Activated CD4-positive, alpha-beta T cell treated with anti-CD3 and anti-CD28 coated beads for 1 hour (primary cell): ENCODE results near the gene DQX1.

ENCODE experiments used
- DNase-seq: peaks from one replicate; pipeline ENCODE4 v3.0.0-alpha.2; 2020

Gene DQX1

DNA sequence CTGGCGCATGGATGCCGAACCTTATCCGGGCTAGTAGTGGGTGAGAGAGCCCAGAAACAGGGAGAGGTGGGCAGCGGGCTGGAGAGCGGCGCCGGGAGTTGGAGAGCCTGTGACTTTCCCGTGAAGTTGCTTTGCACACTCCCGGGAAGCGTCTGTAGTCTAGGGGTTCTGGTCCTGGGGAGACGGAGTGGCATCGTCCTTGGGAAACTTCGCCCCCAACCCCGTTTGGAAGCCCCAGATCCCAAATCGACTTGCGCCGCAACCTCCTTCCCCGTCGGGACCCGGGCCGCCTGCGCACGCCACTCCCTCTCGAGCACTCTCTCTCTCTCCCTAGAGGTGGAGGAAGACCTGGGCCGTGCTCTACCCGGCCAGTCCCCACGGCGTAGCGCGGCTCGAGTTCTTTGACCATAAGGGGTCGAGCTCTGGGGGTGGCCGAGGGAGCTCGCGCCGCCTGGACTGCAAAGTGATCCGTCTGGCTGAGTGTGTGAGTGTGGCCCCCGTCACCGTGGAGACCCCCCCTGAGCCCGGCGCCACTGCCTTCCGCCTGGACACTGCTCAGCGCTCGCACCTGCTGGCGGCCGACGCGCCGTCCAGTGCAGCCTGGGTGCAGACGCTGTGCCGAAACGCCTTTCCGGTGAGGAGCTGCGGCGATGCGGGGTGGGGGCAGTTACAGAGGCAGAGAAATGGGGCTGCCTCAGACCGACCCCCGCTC is 28.9 kb upstream of the DQX1 start:
- peak; percentile 22 for DNase-seq

DNA sequence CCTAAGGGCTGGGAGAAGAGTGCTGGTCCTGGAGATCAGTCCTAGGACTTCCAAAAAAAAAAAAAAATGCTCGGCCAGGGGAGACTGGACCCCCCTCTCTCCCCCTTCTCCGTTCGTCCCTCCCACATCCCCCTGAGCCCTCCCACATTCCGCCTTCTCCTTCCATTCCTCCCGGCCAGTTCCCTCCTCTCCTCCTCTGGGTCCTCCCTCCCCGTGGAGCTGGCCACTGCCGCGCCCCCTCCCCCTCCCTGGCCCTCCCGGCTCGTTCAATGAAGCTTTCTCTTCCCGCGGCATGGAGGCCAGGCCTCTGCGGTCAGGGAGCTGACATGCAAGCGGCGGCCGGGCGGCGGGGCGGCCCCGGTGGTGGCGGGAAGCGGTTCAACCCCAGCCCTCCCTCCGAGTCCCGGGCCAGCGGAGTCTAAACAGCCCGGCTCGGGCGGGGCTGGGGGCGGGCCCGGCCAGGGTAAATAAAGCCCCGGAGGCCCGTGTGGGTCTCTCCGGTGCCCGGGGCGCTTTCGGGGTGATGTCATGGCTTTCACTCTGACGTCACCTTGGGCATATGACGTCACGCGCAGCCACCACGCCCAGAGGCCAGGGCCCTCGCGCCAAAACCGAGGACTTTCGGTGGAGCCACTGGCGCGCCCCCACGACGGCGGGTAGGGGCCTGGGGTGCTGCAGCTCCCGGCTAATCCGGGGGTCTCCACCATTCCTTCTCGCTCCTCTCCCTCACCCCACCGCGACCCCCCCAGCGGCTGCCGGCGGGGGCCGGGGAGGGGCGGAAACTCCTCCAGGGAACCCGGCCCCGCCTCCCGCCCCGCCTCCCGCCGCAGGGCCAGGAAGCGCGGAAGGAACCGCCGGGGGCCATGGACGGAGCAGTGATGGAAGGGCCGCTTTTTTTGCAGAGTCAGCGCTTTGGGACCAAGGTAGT is 28.1 kb upstream of the DQX1 start, which contains the start of the genes DOK1 and LOXL3:
TSS of gene DOK1 (plus strand) at position 829 of the 928 bp plus-strand sequence. CDS start at position 864, 35 bp downstream.
TSS of gene LOXL3 (minus strand) at position 51 of the 928 bp plus-strand sequence. CDS start 1,308 bp downstream, outside the sequence.
- DNase-seq: peak; percentile 67

DNA sequence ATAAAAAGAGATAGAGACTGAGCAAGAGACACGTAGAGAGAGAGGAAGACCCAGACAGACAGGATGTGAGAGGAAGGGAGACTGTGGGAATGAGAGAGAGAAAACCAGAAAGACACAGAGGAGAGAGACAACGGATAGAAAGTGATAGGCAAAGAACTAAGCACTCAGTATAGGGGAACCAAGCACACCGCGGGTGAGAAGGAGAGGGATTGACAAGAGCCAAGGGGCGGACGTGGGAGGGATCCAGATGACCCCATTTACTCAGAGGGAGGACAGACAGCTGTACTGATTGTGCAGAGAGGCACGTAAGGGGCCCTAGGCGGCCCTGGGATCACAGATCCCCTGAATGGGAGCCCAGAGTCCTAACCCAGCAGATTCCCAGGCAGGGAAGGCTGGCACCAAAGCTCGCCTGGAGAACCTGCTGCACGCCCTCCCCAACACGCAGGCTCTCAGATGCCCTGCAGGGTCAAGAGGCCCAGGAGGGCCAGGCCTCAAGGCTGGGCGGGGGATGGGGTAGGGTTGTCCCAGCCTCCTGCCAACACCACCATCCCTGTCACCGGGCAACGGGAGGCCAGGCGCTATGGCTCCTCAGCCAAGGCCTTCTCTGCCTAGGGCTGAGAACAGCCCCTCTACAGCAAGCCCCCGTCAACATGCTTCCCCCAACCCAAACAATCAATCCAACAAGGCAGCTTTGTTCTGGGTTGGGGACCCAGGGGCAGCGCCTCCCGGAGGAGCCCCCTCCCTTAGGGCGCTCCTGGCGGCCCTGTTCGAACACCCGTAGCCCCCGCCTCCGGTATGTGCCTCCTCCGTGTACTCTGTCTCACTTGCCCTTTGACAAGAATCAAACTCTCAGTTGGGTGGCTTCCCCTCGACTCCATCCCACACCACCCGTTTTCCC is 27.1 kb upstream of the DQX1 start:
- no peak for DNase-seq

DNA sequence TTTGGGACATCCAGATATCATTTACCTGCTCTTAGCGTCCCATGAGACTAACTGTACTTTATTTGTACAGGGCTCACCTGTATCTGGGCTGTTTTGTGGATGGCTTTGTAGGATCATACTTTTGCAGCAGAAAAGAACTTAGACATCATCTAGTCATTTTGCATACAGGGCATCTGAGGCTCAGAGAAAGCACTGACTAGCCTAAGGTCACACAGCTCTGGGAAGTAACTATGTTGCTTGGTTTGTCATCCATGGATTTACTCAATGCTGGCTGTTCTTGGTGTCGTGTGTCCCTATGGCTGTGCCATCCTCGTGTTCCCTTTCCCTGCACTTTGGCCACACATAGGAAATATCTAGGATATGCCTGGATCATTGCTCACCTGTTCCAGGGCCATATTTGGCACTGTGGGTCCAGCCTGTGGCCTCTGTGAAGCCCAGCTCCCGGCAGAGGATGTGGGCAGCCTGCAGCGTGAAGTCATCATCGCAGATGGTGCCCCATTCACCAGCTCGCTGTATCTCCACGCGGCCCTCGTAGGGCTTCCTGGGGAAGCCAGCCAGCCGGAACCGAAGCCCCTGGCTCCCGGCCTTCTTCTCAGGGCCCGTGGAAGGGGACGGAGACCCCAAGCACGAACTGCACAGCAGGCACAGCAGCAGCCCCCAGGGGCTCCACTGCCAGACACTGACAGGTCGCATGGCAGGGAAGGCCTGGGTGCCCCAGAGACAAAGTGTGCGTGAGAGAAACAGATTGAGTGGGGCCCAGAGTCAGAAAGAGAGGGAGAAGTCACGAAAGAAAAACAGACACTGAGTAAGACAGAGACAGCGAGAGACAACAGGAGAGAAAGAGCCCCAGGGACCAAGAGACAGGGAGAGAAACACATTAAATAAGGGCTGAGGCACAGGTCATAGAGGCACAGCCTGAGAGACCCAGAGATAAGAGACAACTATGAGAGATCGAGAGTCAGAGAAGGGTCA is 26.2 kb upstream of the DQX1 start:
- no peak for DNase-seq

DNA sequence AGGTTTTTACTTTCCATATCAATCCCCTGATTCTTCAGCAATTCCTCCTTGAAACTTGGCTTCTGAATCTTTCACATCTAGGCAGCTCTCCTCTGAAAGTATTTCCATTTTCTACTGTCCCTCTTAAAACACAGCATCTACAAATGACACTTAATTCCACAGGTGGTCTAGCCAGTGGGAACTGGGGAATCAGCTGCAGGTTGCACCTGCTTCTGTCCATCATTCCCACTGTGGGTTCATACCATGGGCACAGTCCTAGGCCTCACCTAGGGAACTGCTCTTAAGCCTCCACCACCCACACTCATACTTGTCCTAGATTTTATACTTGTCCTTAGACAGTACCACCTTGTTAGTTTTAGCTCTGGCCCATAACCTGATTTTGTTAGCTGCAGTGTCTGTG is 25.5 kb upstream of the DQX1 start:
- DNase-seq: no peak

DNA sequence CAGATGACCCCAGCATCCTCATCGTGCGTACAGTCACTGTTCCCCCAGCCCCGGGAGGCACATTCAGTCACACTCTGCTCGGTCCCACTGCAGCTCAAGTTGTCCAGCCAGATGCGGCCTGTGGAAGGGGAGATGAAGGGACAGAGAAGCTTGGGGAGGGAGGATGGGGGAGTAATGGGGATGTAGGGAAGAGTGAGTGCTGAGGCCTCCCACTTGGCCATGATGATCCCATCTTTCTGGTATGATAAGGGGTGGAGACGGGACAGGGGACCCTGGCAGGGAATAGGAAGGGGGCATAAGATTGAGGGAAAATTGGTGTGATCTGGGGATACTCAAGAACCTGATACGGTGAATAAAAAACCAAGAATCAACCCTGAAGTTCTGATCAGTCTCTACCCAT is 24.2 kb upstream of the DQX1 start:
- no peak for DNase-seq

DNA sequence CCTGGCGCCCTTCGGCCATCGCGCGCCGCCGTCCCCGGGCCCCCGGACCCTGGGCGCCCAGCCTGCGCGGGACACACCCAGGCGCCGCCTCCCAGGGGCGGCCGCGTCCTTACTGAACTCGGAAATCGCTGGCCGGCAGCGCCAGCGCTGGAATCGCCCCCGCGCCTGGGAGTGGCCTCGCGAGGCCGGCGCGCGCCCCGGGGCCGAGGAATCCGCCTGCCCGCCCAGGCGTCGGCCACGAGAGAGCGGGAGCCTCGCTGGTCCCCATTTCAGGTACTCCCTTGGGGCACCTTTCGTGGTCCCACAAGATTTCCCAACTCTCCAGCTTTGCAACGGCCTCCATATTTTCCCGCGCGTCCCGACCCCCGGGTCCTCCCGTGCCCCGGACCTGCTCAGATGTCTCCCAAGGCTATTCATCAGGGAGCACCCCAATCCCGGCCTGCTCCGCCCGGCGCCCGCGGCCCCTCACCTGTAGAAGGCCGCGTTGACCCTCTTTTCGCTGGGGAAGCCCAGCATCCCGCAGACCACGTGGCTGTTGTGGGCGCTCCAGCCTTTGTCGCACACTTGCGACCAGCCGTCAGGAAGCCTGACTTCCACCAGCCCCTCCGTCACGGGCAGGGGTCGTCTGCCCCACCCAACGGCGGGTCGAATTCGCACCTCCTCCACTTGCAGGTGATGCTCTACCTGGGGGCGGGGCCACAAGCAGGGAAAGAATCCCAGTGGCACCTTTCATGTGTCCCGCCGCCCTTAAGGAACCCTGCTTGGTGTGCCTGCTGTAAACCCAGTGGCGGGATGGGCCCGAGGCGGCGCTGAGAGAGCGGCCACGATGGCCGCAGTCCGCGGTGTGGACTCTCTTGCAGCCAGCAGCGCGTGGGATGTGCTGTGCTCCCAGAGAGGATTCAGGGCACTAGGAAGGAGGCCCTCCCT is 23.1 kb upstream of the DQX1 start:
- DNase-seq: no peak

DNA sequence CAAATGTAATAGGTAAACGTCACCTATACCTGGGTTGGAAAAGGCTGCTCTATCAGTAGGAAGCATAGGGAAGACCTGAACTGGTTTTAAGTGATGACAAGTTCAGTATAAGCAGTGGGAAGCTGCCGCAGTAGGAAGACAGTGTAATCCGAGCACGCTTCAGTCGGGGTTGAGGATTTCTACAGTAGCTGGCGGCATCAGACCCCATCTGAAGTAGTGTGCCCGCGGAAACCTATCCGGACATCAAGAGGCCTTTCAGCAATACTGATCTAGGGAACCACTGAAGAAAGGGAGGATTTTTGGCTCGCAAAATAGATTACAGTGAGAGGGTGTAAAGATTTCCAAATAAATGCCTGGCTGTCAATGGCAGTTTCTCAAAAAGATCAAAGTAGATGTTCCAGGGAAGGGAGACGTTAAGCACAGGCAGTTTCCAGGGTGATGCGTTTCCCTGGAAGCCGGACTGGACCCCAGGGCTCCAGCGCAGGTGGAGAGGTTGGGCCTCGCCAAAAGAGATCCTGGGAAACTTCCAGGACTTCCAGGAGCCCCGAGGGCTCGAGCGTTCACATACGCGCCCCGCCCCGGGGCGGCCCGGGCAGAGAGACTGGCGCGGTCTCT is 22.4 kb upstream of the DQX1 start:
- DNase-seq: no peak

DNA sequence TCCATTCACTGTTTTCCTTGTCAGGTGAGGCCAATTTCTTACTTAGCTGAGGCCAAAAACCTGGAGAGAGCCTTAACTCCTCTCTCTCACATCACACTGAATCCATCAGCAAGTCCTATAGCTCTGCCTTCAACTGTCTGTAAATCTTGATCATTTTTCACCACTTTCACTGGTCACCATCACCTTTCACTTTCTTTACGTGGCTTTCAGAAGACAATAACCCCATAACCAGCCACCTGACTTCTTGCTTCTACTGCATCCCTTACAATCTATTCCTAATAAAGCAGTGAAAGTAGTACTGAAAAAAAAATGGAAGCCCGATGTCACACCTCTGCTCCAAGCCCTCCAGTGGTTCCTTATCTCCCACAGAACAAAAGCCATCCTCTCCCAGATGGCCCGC is 20.0 kb upstream of the DQX1 start:
- DNase-seq: no peak

DNA sequence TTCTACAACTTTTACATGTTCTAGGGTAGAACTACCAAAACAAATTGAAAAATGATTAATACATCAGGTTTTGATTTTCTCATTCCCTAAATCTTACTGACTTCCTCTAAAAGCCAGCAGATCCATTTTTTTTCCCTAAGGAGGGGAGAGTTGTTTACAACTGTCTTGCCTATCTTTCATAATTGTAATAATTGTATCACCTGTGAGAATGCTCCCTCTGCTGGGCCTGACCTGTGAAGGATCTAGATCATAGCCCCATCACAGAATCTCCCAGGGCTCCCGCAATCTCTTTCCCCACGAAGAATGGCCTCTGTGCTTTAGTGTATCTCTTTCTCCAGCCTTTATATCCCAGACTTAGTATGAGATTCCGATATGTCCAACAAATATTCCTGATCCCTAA is 18.6 kb upstream of the DQX1 start:
- DNase-seq: no peak

DNA sequence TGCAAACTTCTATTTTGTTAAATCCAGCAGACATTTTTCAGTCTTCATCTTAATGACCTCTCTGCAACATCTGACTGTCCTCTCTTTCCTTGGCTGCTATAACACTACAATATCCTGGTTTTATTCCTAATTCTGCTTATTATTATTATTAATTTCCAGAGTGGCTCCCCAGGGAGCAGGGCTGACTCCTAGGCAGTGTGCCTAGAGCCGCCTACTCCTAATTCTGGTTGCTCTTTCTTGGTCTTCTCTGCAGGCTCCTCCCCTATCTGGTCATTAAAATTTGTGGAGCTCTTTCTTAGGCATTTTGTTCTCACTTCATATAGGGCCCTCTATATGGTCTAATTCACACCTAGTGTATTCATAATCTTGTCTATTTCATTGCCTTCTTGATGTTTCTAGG is 16.9 kb upstream of the DQX1 start:
- DNase-seq: no peak

DNA sequence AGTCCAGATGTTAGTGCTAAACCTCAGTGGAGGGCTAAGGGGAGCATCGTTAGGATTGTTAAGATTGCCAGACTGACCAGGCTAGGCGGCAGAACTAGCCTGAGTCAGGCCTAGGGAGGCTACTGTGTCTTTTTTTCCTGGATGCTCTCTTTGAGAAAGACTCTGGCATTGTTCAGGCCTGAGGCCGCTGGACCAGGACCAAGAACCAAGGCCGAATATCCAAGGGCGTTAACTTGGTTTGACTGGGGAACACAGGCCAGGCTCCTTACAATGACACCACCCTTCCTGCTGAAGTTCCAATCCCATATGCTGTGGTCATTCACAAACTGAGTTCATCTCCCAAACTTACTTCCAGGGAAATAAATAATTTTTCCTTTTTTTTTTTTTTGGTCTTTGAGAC is 14.3 kb upstream of the DQX1 start:
- no peak for DNase-seq

DNA sequence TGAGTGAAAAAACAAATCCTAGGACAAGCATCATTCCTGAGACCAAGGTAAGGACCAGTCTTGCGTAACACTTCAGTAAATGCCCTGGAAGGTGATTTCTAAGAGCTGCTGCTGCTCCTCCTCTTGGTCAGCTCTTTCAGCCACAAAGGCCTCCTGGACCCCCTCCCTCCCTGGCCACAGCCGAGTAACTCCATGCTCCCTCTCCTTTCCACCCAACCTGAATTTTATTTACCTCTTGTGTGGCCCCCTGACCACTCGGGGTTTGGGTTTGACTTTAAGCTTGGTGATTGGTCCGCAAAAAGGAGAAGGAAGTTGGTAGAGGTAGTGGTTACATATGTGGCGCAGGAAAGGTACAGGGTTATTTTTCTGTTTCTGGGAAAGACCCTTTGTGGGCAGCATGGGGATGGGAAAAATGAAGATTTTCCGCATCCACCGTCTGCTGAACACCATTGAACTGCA is 12.9 kb upstream of the DQX1 start:
- no peak for DNase-seq

DNA sequence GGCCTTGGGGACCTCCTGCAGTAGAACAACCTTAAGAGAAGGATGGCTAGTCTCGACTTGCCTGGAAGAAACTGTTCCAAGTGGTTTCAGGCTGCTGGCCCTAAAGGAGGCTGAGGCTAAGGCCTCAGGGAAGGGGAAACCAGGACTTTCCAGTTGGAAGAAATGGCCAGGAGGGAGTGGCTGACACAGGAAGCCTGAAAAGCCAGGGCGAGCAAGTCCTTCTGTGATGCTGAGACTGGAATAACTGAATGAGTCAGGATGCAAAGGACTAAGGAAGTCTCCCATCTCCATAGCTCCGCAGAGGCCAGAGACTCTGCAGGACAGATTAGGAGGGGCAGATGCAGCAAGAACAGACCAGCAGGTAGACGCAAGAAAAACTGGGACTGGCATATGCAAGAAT is 11.1 kb upstream of the DQX1 start:
- no peak for DNase-seq

DNA sequence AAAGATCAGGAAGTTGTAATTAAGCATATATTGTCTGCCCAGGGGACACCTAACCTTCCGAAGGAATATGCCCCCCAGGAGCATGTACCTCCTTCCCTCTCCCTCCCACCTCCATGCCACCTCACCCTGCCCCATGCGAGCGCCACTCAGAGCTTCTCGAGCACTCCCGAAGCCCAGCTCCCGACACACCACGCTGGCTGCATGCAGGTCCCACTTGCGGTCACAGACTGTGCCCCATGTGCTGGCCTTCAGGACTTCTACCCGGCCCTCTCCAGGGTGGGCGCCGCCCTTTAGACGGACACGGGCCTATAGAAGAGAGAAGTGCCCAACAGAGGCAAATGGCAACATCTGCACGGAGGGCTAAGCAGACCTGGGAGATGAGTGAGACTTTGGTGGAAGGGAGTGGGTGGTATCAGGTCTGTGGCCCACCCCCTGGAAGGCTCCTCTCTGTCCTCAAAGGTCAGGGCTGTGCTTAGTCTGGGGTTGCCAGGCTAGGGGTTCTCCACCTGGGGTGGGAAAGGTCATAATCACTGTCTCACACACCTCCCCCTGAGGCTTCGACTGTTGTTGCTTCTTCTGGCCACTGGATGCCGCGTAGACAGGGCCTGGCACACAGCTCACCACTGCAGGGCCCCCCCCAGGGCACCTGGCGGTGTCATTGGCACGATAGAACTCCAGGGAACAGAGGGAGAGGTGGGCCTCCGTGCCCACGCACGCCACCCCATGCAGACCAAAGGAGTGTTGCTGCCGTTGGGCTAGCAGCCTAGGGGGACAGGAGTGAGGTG is 10.3 kb upstream of the DQX1 start:
- DNase-seq: no peak

DNA sequence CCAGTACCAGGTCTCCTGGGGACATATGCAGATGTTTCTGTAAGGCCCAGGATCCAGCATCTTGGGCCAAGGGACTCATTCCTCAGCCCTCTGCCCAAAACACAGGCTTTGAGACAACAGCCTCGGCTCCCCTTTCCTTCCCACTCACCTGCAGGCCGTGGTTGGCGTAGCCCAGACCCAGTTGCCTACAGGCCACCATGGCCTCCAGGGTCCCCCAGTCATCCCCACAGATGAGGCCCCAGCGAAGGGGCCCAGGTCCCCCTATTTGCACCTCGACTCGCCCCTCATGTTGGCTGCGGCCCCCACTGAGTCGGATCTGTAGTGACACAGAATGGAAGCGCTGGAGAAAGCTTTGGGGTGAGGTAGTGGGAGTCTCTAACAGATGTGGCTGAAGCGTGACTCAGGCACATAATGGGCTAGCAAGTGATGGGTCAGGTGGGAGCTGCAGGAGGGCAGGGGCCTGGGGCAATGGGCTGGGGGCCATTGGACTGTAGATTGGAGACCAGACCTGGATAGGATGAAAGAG is 9.5 kb upstream of the DQX1 start:
- DNase-seq: no peak

DNA sequence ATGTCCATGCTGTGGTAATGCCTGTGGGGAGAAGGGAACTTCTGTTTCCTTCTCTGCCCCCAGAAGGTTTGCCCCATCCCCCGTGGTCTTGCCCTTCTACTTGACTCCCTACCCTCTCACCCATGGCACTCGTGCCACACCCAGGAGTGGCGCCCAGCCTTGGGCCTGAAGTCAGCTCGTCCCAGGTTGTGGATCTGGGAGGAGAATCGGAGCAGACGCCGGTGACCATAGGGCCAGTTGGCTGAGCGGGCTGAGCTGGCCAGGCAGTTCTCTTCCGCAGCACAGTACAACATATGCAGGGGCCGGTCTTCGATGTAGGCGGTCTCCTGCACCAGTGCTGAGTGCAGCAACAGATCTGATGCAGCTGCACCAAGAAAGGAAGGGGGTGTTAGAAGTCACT is 8.4 kb upstream of the DQX1 start:
- DNase-seq: no peak

DNA sequence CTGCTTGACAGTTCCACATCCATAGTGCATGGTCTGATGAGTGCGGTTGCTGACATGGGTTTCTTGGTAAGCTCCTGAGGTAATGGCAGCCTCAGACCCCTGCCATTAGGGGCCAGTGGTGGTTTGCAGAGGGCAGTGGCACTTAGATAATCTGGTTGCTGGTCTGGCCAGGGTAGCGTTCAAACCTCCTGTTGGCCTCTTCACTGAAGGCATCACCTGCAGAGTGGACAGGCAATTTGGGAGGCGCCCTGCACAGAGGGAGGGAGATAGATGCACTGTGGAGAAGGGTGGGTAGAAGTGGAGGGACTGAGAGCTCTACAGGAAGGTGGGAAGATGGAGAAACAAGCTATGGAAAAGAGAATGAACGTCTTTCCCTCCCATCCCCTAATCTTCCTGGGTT is 7.4 kb upstream of the DQX1 start:
- DNase-seq: no peak

DNA sequence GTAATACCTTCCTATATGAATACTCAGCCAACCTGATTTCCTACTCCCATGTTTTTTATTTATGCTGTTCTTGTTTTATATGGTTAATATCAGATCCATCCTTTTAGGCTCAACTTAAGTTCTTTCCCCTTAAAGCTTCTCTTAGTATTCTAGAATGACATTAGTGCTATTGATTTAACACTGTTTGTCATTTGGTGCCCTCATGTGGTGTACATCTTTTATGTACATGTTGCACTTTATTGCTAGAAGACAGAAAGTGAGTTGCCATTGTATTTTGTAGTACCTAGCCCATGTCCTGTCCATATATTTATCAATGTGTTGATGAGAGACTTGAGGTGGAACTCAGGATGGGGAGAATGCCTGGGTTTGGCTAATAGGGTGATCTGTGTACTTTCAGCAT is 6.2 kb upstream of the DQX1 start:
- DNase-seq: no peak
